ENCODE measurements around the gene PHF19.

GRCh38 chr9:120863833-120864232 lies 13.2 kb downstream of the PHF19 start:
- no peak for TF ChIP-seq POLR2A (IDR thresholded peaks at IDR 0.05)
- no peak for TF ChIP-seq CTCF (IDR thresholded peaks at IDR 0.05)
